Dendritic cell treated with granulocyte-macrophage colony-stimulating factor and Interleukin-4, amounts not matched to agents 40 ng/mL and 50 ng/mL, for 4 days (primary cell): ENCODE data around the gene RASA1.
A peak's percentile ranks its signal among the peaks of the same experiment; 100 is the strongest.

Experiments
- H3K27ac Mint-ChIP-seq: one replicate; pipeline ENCODE4 v1.8.0; 2022; ENCODE audit warnings: mild to moderate bottlenecking, mixed read lengths
- H3K27me3 Mint-ChIP-seq: one replicate; pipeline ENCODE4 v1.8.0; 2022; ENCODE audit warnings: mild to moderate bottlenecking, mixed read lengths
- H3K36me3 Mint-ChIP-seq: one replicate; pipeline ENCODE4 v1.8.0; 2022; ENCODE audit warnings: low read depth, mixed read lengths
- H3K4me1 Mint-ChIP-seq: one replicate; pipeline ENCODE4 v1.8.0; 2022; ENCODE audit warnings: low read depth, mixed read lengths
- H3K4me3 Mint-ChIP-seq: one replicate; pipeline ENCODE4 v1.8.0; 2022; ENCODE audit warnings: mild to moderate bottlenecking, moderate library complexity, mixed read lengths
- H3K9me3 Mint-ChIP-seq: one replicate; pipeline ENCODE4 v1.8.0; 2022; ENCODE audit warnings: mixed read lengths
- intact Hi-C: fragments of 100-400 bp; cut with micrococcal nuclease; formaldehyde crosslinking; loops from one replicate; pipeline ENCODE4 v1.15.0; 2022

RASA1 gene

GRCh38 chr5:87390576-87391199 is 123.0 kb downstream of the RASA1 start:
- H3K9me3 Mint-ChIP-seq: no peaks in the 10 kb centered on the region
- peaks cover 6% of the 10 kb centered on the region for H3K4me1 Mint-ChIP-seq
- no peak overlapping the region for H3K27ac Mint-ChIP-seq
- H3K27me3 Mint-ChIP-seq: no peaks in the 10 kb centered on the region
- H3K36me3 Mint-ChIP-seq: peaks cover 83% of the 10 kb centered on the region
- no peak overlapping the region for H3K4me3 Mint-ChIP-seq
- intact Hi-C loops: no loop called here

DNA sequence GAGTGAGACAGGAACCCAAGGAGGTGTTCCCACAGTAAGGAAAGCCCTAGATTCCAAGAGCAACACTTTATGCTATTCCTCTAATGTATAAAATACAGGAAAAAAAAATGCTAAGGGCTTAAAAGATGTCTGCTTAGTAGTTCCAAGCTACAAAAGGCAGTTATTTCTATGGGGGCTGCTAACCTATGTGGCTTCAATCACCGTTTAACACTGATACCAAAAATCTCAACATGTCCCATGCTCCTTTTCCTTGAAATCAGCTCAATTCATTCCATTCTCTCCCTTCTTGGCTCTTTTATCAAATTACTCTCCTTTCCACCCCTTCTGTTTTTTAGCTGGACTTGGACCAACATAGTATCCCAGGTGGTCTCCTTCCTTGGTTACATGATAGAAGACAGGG is 124.5 kb downstream of the RASA1 start:
- H3K36me3 Mint-ChIP-seq: peaks cover 91% of the 10 kb centered on the region
- no peaks in the 10 kb centered on the region for H3K9me3 Mint-ChIP-seq
- H3K27me3 Mint-ChIP-seq: no peaks in the 10 kb centered on the region
- H3K4me1 Mint-ChIP-seq: peaks cover 6% of the 10 kb centered on the region
- H3K4me3 Mint-ChIP-seq: no peak overlapping the region
- no peak overlapping the region for H3K27ac Mint-ChIP-seq
- intact Hi-C loops: no loop called here

DNA sequence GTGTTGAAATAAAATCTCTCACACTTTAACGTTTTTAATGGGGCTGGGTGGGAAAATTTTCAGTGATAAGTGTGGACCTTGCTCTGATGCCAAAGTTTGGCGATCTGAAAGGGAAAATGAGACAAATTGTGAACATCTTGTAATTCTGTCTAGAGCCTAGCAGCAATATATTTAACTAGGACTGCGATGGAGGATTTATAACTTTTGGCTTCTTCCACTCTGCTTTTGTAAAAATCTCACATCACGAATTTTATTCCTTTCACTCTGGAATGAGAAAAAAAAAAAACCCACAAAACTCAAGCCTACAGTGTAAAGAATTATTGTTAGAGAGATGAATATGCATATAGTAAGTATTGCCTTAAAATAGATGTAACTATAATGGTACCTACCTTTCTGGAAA is 125.1 kb downstream of the RASA1 start:
- Mint-ChIP-seq H3K27ac (no peak overlapping the region), H3K4me1 (peaks cover 6% of the 10 kb centered on the region), H3K36me3 (peaks cover 91% of the 10 kb centered on the region), H3K4me3 (no peak overlapping the region), H3K9me3 (no peaks in the 10 kb centered on the region), H3K27me3 (no peaks in the 10 kb centered on the region)
- intact Hi-C loops: no loop called here

GRCh38 chr5:87393331-87393730 is 125.6 kb downstream of the RASA1 start:
- H3K4me1 Mint-ChIP-seq: peaks cover 6% of the 10 kb centered on the region
- no peak overlapping the region for H3K4me3 Mint-ChIP-seq
- H3K27ac Mint-ChIP-seq: no peak overlapping the region
- peaks cover 91% of the 10 kb centered on the region for H3K36me3 Mint-ChIP-seq
- intact Hi-C loops: no loop called here
- no peaks in the 10 kb centered on the region for H3K9me3 Mint-ChIP-seq
- H3K27me3 Mint-ChIP-seq: no peaks in the 10 kb centered on the region

DNA sequence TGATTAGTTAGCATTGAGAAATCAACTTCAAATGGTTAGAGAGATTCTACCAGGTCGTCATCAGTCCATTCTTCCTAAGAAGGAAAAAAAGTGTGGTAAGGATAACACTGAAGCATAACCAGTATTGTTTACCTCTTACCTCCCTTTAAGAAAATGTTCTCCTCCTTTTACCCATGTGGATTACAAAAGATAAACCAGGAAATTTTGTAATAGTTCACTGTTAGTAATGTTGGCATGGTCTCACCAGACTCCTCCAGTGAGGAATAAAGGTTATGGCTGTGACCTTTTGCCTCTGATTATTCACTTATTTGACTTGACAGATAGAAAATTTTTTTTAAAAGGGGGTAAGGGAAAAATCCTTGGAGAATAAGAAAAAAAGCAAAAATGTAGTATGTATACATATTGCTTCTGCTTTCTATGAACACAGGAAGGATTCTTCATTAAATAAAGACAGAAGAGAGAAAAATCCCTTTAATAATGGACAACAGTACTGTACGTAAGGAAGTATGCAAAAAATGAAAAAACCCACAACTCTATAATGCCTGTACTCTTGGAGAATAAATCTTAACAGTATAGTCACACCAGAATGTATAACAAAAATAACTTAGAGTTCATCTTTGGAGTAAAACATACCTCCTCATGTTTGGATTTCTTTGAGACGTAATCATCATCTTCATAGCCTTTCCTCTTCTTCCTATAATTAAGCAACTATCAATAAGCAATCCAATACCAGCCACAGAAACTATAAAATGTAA is 126.9 kb downstream of the RASA1 start:
- intact Hi-C loops: loop anchor here (5.0 kb wide), 1 partner anchor 327 kb away; no protein-coding TSS in a partner anchor
- Mint-ChIP-seq H3K27ac (no peak overlapping the region), H3K4me1 (peaks cover 6% of the 10 kb centered on the region), H3K36me3 (peaks cover 92% of the 10 kb centered on the region), H3K4me3 (no peak overlapping the region), H3K27me3 (no peaks in the 10 kb centered on the region), H3K9me3 (no peaks in the 10 kb centered on the region)

GRCh38 chr5:87398981-87399614 is 131.4 kb downstream of the RASA1 start:
- H3K4me3 Mint-ChIP-seq: no peak overlapping the region
- peaks cover 90% of the 10 kb centered on the region for H3K36me3 Mint-ChIP-seq
- no peaks in the 10 kb centered on the region for H3K27me3 Mint-ChIP-seq
- H3K9me3 Mint-ChIP-seq: no peaks in the 10 kb centered on the region
- H3K4me1 Mint-ChIP-seq: peaks cover 3% of the 10 kb centered on the region
- intact Hi-C loops: loop anchor here (5.0 kb wide), 1 partner anchor 332 kb away; no protein-coding TSS in a partner anchor
- no peak overlapping the region for H3K27ac Mint-ChIP-seq

GRCh38 chr5:87399720-87400119 is 132.0 kb downstream of the RASA1 start:
- no peak overlapping the region for H3K27ac Mint-ChIP-seq
- H3K4me1 Mint-ChIP-seq: peaks cover 3% of the 10 kb centered on the region
- intact Hi-C loops: loop anchor here (5.0 kb wide), 1 partner anchor 332 kb away; no protein-coding TSS in a partner anchor
- peaks cover 89% of the 10 kb centered on the region for H3K36me3 Mint-ChIP-seq
- no peak overlapping the region for H3K4me3 Mint-ChIP-seq
- H3K27me3 Mint-ChIP-seq: no peaks in the 10 kb centered on the region
- no peaks in the 10 kb centered on the region for H3K9me3 Mint-ChIP-seq

GRCh38 chr5:87400305-87400899 is 132.7 kb downstream of the RASA1 start:
- peaks cover 89% of the 10 kb centered on the region for H3K36me3 Mint-ChIP-seq
- no peaks in the 10 kb centered on the region for H3K9me3 Mint-ChIP-seq
- intact Hi-C loops: no loop called here
- peaks cover 5% of the 10 kb centered on the region for H3K4me1 Mint-ChIP-seq
- no peaks in the 10 kb centered on the region for H3K27me3 Mint-ChIP-seq
- H3K27ac Mint-ChIP-seq: no peak overlapping the region
- H3K4me3 Mint-ChIP-seq: no peak overlapping the region

GRCh38 chr5:87401626-87402025 is 133.9 kb downstream of the RASA1 start:
- Mint-ChIP-seq H3K36me3 (peaks cover 89% of the 10 kb centered on the region), H3K27me3 (no peaks in the 10 kb centered on the region), H3K9me3 (no peaks in the 10 kb centered on the region), H3K4me3 (no peak overlapping the region), H3K27ac (no peak overlapping the region), H3K4me1 (peaks cover 17% of the 10 kb centered on the region)
- intact Hi-C loops: no loop called here

GRCh38 chr5:87403409-87403808 is 135.7 kb downstream of the RASA1 start:
- intact Hi-C loops: no loop called here
- Mint-ChIP-seq H3K27me3 (no peaks in the 10 kb centered on the region), H3K9me3 (no peaks in the 10 kb centered on the region), H3K27ac (peak overlapping the region; percentile 35), H3K4me1 (peaks cover 32% of the 10 kb centered on the region), H3K36me3 (peaks cover 89% of the 10 kb centered on the region), H3K4me3 (no peak overlapping the region)

GRCh38 chr5:87403899-87404298 is 136.2 kb downstream of the RASA1 start:
- H3K27ac Mint-ChIP-seq: no peak overlapping the region
- no peaks in the 10 kb centered on the region for H3K9me3 Mint-ChIP-seq
- no peak overlapping the region for H3K4me3 Mint-ChIP-seq
- H3K4me1 Mint-ChIP-seq: peaks cover 37% of the 10 kb centered on the region
- no peaks in the 10 kb centered on the region for H3K27me3 Mint-ChIP-seq
- peaks cover 89% of the 10 kb centered on the region for H3K36me3 Mint-ChIP-seq
- intact Hi-C loops: no loop called here

GRCh38 chr5:87404359-87404758 is 136.7 kb downstream of the RASA1 start:
- H3K4me3 Mint-ChIP-seq: no peak overlapping the region
- no peaks in the 10 kb centered on the region for H3K9me3 Mint-ChIP-seq
- intact Hi-C loops: no loop called here
- peaks cover 89% of the 10 kb centered on the region for H3K36me3 Mint-ChIP-seq
- peaks cover 41% of the 10 kb centered on the region for H3K4me1 Mint-ChIP-seq
- no peak overlapping the region for H3K27ac Mint-ChIP-seq
- no peaks in the 10 kb centered on the region for H3K27me3 Mint-ChIP-seq

DNA sequence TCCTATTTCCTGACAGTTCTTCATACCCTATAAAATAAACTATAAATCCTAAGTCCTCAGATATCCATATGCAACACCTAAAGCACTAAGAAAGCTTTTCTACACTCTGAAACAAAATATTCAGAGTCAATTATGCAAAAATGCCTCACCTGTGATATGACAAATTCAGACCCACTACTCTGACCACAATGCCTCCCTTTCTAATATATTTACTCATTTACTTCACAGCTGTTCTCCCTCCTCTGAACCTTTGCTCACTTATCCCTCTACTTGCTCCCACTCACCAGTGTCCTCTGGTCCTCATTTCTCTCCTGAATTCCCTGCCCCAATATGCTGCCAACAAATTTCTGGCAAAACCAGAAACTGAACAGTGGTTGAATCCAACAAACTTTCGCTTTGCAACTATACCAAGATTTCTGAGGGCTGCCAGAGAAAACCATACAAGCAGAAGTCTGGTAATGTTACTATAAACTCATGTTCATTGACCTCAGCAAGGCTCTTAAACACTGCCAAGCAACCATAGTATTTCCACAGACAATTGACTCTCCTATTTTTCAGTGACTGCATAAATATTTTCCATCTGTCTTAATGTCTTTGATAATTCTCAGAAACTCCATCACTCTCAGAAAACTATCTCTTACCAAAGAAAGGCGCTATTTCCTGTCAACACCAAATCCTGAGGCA is 137.9 kb downstream of the RASA1 start:
- Mint-ChIP-seq H3K36me3 (peaks cover 86% of the 10 kb centered on the region), H3K4me1 (peaks cover 48% of the 10 kb centered on the region), H3K4me3 (no peak overlapping the region), H3K9me3 (no peaks in the 10 kb centered on the region), H3K27me3 (no peaks in the 10 kb centered on the region), H3K27ac (no peak overlapping the region)
- intact Hi-C loops: no loop called here
